ENCODE measurements around the gene GAK.

Gene GAK

DNA sequence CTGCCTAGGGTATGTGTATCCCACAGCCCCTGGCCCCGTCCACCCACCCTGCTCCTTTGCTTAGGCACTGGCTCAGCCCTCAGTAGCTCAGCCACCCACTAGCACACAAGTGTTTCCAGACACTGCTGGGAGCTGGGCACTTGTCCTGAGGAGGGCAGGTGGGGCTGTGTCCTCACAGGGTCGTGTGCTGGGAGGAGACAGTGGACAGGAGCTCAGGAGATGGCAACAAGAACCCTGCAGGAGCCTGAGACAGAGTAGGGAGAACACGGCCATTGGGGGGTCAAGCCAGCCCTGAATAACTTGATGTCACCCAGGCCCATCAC, 100.7 kb downstream of the GAK start:
- no peak for DNase-seq

GRCh38 chr4:830601-831482, 101.3 kb downstream of the GAK start:
- DNase-seq, result no peak

- DNase-seq, result no peak
Observed at GRCh38 chr4:829761-830600, 102.1 kb downstream of the GAK start.

DNA sequence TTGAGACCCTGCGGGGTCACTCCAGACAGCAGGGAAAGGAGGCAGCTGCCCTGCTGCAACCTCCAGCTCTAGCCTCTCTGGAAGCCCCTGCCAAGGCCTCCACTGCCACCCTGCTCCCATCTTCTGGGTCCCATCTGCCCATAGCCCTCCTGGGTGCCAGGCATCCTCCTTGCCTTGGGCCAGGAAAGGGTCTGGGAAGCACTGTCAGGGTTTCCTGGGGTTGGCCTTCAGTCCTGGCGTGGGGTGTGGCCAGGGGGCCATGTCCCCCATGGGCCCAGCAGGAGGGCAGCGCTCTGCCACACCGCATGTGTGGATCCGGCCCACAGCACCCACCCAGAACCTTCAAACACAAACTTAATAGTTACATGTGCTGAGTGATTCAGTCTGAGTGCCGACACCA, 102.8 kb downstream of the GAK start:
- no peak for DNase-seq

- no peak for DNase-seq
Observed at GRCh38 chr4:828641-829271, 103.4 kb downstream of the GAK start.

GRCh38 chr4:827209-828081, 104.7 kb downstream of the GAK start:
- DNase-seq, result no peak

DNA sequence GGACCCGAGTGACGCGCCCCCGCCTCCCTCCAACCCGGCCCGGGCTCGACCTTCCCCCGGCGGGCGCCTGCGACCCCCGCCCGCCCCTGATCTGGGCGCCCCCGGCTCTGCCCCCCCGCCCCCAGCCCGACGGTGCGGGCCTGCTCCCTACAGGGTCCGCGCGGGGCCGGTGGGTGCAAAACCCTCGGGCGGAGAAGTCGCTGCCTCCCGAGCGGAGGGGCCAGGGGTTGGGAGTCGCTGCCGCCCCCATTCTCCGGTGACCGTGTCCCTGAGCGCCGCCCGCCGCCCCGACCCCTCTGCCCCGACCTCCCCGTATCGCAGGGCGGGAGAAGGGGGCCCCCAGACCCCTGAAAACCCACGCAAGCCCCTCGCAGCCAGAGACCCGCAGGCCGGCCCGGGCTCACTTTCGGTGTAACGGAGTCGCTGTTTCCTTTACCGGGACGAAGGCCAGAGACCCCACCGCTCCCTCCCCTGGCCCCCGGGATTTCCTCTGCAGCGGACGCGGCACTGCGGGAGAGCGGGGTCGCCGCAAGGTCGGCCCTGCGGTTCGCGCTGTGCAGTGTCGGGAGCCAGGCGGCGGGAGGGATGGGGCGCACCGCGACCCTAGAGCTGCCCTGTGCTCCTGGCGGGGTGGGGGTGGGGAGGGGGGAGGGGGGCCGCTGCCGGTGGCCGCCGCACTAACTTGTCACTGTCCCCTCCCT, 105.5 kb downstream of the GAK start:
- no peak for DNase-seq

GRCh38 chr4:825971-826330, 106.2 kb downstream of the GAK start, which contains the start of gene CPLX1:
Gene CPLX1, minus strand, starts transcription at chr4:826129. Its CDS starts 1,607 bp downstream, at chr4:824522.
- DNase-seq, result peak in 5 of 51 donors; percentile 15 to 55 (median 20)

DNA sequence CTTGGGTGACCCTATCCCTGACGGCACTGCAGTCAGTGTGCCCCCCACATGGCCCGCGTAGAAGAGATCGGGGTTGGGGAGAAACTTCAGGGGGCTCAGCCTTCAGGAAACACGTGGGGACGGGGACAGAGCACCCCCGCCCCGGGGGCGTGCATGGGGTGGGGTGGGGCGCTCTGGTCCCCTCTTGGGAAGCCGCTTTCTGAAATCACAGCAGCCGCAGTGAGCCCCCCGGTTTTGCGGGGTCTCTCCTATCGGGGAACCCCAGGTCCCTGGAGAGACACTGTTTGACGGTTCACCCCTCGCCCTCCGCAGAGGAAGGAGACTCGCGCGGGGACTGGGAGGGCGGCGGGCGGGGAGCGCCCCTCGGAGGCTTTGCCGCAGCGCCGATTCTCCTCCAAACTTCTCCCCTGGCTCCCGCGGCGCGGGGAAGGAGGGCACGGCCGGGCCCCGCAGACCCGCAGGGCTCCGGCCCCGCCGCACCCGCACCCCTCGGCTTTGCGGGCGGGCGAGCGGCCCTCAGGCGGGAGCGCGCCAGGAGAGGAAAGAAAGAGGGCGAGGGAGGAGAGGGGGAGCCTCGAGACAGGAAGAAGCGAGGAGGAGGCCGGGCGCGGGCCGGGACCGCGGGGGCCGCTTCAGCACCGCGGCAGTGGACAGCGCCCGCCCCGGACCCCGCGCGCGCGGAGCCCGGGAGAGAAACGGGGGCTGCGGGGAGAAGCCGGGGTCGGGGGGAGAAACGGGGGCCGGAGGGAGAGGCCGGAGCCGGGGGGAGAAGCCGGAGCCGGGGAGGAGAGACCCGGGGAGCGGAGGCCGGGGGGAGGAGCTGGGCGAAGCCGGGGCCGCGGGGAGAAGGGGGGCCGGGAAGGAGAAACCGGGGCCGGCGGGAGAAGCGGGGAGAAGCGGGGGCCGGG, 106.8 kb downstream of the GAK start:
- peak in 2 of 51 donors; percentile 32 for DNase-seq

GRCh38 chr4:824461-825062, 107.6 kb downstream of the GAK start:
- DNase-seq, result no peak

DNA sequence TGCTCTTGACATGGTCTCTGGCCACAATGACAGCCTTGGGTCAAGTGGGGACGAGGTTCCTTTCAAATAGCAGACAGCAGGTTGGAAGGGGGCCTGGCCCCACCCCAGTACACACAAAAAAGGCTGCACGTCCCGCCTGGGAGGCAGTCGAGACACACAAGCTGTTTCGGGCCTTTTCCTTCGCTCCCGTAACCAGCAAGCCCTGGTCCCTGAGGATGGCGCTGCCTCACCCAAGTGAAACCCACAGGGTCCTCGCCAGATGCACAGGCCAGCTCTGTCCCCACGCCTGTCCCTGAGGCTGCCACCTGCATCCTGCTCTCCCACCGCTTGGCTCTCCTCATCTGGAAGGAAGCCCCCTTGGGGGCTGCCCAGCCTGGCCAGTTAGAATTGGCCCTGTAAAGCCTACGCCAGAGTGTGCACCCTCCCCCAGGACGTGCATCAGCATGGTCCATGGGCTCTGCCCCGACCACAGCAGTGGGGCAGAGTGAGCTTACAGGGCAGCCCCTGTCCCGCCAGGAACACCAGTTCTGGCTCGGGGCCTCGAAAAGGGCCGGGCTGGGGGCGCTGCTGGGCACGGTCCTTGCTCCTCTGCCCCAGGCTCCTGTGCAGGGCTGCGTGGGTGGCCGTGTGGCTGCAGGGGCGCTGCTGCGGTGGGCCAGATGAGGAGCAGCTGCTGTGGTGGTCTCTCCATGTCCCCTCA, 108.2 kb downstream of the GAK start:
- no peak for DNase-seq

DNA sequence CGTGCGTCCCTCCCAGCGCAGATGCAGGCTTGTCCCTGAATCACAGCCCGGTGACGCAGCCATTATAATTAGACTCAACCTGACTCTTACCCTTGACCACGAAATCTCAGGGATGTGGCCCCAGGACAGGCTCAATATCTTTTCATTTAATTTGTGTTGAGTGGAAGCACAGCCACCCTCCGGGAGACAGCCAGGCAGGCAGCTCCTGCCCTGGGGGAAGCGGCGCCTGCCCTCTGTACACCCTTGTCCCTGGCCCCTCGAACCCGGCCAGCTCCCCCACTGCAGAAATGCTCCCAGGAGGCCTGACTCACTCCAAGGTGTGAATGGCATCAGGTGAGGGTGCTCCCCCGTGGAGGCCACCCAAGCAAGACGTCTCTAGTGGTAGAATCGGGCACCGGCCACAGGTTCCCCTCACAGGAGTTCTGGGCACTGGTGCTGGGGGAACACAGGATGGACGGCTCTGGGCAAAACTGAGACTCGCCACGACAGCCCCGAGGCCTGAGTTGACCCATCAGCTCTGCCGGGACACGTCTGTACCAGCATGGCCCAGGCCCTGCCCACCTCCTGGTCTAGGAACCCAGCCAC, 108.8 kb downstream of the GAK start:
- DNase-seq, result no peak

DNA sequence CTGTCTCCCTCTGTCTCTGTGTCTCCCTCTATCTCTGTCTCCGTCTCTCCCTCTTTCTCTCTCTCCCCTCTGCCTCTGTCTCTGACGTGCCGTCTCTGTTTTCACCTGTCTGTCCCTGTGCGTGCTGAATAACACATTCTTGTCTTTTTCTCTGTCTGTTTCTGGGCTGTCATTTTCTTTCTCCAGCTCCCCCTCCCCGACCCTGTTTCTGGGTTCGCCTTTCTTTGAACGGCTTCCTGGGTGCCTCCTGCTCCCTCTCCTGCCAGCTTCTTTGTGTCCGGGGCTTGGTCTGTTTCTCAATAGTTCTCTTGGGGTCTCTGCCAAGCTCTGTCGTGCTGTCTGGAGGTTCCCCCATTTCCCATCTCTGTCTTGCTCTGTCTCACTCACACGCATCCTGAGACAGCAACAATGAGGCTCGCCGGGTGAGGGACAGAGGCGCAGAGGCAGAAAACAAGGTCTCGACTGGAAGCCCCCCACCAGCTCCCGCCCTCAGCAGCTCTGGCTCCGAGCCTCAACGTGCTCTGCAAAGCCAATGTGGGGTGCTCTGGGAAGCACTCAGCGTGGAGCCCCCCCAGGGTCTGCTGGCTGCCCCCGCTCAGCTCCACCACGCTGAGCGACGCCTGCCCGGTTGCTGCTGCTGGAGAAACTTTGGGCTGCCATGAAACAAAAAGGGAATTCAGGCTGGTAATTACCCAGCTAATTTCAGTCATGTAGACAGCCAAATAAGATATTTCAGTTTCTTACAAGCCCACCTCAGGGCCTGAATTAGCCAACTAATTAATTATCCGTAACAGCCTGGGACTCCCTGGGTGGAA, 109.5 kb downstream of the GAK start:
- no peak for DNase-seq

DNA sequence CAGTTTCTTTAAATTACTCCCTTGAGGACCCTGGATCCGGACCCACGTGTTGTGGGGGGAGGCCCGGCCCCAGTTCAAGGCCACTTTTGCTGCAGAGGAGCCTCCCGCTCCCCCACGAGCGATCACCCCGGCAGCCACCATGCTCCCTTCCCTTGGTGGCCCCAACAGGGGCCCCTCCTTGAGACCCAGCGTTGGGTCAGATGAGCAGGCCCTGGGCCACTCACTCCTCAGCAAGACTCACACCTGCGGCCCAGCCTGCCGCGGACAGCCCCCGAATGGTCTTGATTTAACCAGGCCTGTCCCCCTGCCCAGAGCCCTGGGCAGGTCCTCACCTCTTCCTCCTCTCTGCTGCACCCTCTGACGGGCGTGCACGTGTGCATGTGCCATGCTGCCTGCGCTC, 110.5 kb downstream of the GAK start:
- no peak for DNase-seq

DNA sequence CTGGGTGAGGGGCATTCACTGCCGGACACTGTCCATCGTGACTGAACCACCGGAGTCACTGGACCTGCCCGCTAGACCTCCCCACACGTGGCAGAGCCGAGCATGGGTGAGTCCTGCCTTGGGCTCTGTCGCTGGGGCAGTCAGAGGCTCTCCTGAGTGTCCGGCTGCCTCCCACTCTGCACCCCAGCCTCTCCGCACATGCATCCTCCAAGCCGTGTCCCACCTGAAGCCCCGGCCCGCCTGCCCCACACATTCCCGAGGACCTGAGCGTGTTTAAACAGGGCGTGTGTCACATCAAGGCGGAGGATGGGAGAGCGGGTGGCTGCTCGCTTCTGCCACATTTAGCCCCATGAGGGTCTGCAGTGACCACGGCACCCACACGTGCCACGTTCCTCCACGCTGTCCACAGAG, 110.9 kb downstream of the GAK start:
- DNase-seq, result no peak

DNA sequence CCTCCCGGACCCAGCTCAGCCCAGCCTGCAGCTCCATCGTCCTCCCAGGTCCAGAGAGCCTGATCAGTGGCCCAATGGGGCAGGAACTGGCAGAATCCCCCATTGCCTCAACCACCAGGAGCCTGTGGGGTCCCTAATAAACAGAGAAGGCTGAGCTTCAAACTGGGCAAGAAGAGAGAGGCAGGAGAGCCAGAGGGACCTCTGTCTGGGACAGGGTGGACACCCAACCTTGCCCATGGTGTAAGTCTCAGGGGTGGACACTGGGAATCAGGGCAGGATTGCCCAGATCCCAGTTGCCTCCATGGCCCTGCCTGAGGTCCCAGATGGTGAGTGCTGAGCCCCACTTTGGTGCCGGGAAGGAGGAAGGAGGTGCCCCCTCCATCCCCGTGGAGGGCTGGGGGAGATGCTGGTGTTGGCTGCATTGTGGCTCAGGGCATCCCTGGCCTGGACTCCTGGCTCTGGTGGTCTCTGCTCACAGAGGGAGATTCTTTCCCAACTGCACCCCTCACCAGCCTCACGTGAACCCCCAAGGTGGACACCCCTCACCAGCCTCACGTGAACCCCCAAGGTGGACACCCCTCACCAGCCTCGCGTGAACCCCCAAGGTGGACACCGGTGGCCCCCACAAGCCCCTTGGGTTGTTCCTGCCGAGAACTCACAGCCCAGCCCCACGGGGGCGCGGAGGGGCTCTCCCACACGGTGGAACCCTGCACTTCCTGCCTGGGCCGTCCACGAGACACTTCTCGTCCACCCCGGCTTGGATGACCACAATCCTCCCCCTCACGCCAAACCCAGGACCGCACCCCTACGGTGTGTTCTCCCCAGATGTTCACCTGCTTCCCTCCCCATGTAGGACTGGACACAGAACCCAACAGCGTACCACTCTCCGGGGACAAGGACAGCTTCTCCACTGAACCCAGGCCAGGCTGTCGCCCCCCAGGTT, 111.6 kb downstream of the GAK start:
- DNase-seq, result no peak

Data from hypothalamus (tissue), 51 donors.